HL-60/S4 (cell line): ENCODE results near the gene POLR3F.
"Not testable (repeated sequence)": the region's sequence is repeated elsewhere in the genome, so short reads cannot be mapped to it uniquely, and the experiment has no call there.

Experiments used
- in situ Hi-C: fragments of 300-500 bp; cut with MboI; formaldehyde crosslinking; loops from 2 replicates; pipeline ENCODE4 v1.14.3; 2022; ENCODE audit warnings: low sequenced_read_pairs

Gene POLR3F, protein sequence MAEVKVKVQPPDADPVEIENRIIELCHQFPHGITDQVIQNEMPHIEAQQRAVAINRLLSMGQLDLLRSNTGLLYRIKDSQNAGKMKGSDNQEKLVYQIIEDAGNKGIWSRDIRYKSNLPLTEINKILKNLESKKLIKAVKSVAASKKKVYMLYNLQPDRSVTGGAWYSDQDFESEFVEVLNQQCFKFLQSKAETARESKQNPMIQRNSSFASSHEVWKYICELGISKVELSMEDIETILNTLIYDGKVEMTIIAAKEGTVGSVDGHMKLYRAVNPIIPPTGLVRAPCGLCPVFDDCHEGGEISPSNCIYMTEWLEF

DNA sequence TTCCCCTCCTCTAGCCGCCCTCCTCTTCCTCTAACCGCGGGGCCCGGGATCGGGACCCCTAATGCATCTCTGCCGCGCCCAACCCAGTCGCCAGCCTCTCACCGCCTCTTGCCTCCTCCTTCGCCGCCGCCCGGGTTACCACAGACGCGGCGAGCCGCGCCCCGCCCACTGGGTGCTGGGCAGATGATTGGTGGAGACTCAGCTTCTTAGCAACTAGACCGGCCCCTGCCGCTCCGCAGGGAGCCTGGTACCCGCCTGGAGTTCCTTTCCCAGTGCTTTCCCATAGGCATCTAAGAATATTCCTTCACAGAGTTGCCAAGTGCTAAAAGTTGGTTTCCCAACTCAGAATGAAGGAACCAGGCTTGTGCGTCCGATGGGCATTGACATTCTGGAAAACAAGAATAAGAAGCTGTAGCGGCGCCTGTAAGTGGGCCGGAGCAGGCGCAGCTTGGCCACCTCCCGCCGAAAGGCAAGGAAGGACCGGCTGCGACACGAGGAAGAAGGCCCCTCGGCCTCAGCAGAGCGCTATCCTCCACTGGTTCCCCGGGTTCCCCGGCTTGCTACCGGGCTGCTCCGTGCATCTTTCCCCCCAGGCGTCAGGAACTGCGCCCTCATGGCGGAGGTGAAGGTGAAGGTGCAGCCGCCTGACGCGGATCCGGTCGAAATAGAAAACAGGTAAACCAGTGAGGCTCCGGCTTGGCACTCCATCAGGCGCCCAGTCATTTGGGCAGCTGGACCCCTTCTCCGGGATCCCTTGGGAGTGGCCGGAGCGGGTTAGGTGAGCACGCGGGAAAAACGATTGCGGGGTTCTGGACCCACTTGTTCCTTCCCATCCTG lies at the start of gene POLR3F, which contains the start of gene DZANK1:
TSS of gene POLR3F (plus strand) at position 497 of the 837 bp plus-strand sequence. CDS start at position 614, 117 bp downstream.
TSS of gene DZANK1 (minus strand) at position 137 of the 837 bp plus-strand sequence. CDS start 1,672 bp downstream, outside the sequence.
- in situ Hi-C loops = no loop called here

DNA sequence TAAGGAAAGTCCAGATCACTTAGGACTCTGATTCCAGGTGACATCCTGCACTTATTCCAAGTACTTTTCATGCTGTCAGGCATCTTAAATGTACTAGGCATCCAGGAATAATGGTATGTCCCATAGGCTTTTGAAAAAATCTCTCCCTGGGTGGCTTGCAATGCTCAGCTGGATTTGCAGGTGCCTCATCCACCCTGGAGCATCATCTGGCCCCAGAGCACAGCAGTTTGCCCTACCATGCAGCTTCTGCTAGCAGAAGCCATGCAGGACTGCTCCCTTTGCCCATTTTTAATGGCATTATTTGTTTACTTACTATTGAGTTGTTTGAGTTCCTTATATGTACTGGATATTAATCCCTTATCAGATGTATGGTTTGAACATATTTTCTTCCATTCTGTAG lies 45.6 kb upstream of the POLR3F start:
- in situ Hi-C loops = no loop called here

DNA sequence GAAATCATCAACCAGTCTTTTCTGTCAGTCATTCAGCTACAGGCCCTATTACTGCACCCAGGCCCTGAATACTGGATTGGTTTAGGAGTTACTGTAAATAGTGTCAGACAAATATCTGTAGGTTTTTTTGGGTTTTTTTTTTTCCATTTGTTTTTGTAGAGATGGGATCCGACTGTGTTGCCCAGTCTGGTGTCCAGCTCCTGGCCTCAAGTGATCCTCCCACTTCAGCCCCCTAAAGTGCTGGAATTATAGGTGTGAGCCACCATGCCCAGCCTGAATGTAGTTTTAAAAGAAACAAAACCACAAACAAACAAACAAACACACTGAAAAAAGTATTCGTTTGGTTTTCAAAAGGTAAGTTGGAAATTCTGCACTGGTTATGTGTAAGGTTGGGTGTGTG lies 40.0 kb upstream of the POLR3F start:
- in situ Hi-C loops = no loop called here

- in situ Hi-C loops = no loop called here
Measured at GRCh38 chr20:18428490-18429173, 38.6 kb upstream of the POLR3F start.

GRCh38 chr20:18430172-18430826 lies 36.9 kb upstream of the POLR3F start:
- in situ Hi-C loops = no loop called here

GRCh38 chr20:18431206-18431605 lies 36.0 kb upstream of the POLR3F start:
- in situ Hi-C loops = no loop called here

DNA sequence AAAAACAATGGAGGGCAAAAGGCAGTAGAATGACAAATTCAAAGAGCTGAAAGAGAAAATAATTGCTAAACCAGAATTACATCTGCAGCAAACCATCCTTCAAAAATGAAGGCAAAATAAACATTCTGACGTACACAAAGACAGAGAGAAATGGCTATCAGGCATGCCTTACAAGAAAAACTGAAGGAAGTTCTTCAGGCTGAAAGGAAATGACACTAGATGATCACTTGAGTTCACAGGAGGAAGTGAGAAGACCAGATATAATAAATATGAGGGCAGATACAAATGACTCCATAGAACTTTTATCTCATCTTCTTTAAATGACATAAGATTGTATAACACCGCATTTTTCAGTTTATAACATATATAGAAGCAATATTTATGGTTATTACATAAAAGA lies 30.3 kb upstream of the POLR3F start:
- in situ Hi-C loops = no loop called here

- in situ Hi-C loops = no loop called here
Measured at GRCh38 chr20:18440403-18440802, 26.8 kb upstream of the POLR3F start.

DNA sequence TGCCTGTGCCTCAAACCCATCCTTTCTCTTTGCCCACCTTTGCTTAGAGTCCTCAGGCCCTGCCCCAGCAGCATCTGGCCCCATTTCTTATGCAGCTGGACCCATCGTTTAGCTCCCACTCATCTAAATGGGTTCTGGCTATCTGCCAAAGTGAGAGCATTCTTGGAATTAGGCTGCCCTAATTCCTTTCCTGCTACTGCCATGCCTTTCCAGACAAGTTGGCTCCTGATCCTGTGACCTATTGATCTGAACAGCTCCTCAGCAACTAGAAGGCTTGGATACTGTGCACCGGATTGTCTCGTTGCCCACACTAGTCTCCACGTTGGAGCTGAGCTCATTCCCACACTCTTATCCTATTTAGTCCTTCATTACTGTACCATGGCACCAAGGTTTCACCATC lies 23.3 kb upstream of the POLR3F start:
- in situ Hi-C loops = no loop called here

GRCh38 chr20:18456600-18456999 lies 10.6 kb upstream of the POLR3F start:
- in situ Hi-C loops = no loop called here

DNA sequence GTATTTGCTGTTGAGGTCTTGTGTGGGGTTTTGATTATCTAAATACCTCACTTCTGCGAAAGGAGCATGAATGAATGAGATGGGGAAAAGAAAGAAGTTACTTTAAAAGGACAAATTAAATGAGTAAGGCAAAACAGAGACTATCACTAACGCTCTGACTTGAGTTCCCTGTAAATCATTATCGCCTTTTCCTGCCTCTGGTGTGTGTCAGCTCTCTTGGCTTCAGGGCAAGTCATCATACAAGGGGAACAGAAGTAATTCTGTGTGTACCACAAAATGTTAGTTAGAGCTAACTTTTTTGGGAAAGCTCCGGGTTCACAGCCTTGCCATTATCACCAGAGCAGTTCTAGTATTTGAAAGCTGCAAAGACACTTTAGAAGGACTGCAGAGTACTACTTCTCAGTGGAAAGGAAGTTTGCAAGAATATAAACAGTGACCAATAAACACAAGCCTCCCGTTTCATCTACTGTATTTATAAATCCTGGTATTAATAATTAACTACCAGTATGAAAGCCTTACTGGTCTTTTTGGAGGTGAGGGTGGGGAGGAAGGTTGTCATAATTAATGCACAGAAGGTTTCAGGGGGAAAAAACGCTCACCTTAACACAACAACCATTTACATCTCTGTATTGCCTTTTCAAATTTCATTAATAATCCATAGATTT lies 1.5 kb upstream of the POLR3F start:
- in situ Hi-C loops = no loop called here

- in situ Hi-C loops = no loop called here
Measured at GRCh38 chr20:18466574-18466893, 656 bp upstream of the POLR3F start.

GRCh38 chr20:18477218-18477617 lies 10.0 kb downstream of the POLR3F start:
- in situ Hi-C loops = no loop called here

DNA sequence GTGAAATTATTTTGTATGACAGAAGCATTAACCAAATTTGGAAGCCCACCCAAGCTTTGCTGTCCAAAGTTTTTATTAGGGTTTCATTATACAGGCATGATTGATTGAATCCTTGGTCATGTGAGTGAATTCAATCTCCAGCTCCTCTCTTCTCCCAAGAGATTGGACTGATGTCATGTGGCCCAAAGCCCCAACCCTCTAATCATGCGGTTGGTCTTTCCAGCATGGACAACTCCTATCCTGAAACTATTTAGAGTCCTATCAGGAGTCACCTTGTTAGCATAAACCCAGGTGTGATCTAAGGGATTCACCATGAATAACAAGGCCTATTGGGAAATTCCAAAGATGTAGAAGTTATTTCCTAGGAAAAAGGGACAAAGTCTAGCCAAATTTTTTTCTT lies 10.6 kb downstream of the POLR3F start:
- in situ Hi-C loops = no loop called here

GRCh38 chr20:18481596-18481995 lies 14.4 kb downstream of the POLR3F start:
- in situ Hi-C loops = no loop called here

GRCh38 chr20:18488301-18488700 lies 21.1 kb downstream of the POLR3F start:
- in situ Hi-C loops = no loop called here

DNA sequence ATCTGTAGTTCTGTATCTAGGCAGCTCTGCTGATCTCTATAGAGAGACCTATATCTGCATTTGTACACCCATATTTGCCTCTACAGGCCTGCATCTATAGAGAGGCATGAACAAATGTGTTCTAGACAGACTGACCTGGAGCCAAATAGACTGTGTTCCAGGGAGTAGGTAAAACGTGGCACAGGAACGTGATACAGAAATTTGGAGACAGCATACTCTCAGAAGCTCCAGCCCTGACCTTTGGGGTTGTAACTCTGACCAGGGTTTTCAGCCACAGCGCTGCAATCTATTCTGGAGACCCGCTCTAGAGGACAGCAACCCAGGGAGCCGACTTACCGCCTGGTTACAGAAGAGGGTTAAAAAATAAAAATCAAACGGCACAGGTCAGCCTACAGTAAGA lies 28.9 kb downstream of the POLR3F start:
- in situ Hi-C loops = no loop called here

- in situ Hi-C loops = no loop called here
Measured at GRCh38 chr20:18496740-18497592, 29.8 kb downstream of the POLR3F start, which contains the start of gene RBBP9. Gene RBBP9 (minus strand): TSS chr20:18497225. CDS start chr20:18497167, 58 bp downstream.

DNA sequence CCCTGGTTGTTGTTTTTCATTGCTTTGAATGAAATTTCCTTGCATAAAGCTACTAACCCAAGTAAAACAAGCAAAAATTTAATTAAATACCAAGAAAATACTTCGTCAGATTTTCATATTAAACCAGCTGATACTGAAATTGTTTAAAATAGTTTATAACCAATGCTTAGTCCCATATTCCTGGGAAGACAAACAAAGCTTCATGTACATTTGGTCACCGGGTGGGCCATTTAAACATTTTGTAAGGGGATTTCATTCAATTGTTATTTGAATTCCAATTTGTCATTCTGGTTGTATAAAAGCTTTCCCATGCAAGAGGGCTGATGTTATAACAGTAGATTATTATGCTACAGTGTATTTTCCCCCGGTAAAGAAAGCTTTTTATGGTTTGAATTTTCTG lies 30.4 kb downstream of the POLR3F start:
- in situ Hi-C loops = no loop called here

DNA sequence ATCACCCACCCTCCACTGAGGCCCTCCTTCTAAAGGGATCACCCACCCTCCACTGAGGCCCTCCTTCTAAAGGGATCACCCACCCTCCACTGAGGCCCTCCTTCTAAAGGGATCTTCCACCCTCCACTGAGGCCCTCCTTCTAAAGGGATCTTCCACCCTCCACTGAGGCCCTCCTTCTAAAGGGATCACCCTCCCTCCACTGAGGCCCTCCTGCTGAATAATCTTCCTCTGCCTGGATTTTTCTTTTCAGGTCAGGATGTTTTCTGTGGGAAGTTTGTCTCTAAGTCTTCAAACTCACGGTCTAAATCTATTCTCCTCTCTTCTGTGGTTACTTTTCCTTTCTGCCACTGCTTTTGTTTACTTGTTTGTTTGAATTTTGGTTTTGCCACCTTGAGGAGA lies 34.5 kb downstream of the POLR3F start:
- in situ Hi-C loops = not testable (repeated sequence)
